Measurements from ENCODE around the gene DRICH1.
A peak's percentile ranks its signal among the peaks of the same experiment; 100 is the strongest.
"Not testable (repeated sequence)": the region's sequence is repeated elsewhere in the genome, so short reads cannot be mapped to it uniquely, and the experiment has no call there.

The DRICH1 gene

GRCh38 chr22:23597576-23598268 lies 34.4 kb downstream of the DRICH1 start:
- DNase-seq: not testable (repeated sequence)

- DNase-seq: not testable (repeated sequence)
Observed at GRCh38 chr22:23595904-23596303, 36.2 kb downstream of the DRICH1 start.

- no peak for DNase-seq
Observed at GRCh38 chr22:23591846-23592245, 40.3 kb downstream of the DRICH1 start.

- DNase-seq: peak; percentile 13 to 57
Observed at GRCh38 chr22:23591201-23591791, 40.8 kb downstream of the DRICH1 start.

GRCh38 chr22:23583836-23584235 lies 48.3 kb downstream of the DRICH1 start:
- DNase-seq: no peak

GRCh38 chr22:23583153-23583552 lies 49.0 kb downstream of the DRICH1 start:
- DNase-seq: no peak

GRCh38 chr22:23581260-23581650 lies 50.9 kb downstream of the DRICH1 start:
- no peak for DNase-seq

- DNase-seq: no peak
Observed at GRCh38 chr22:23580576-23581259, 51.4 kb downstream of the DRICH1 start.

- no peak for DNase-seq
Observed at GRCh38 chr22:23579870-23580575, 52.1 kb downstream of the DRICH1 start, which contains the start of gene IGLL1. Gene IGLL1 (minus strand): TSS chr22:23580290. CDS start chr22:23580190, 100 bp downstream.

- DNase-seq: no peak
Observed at GRCh38 chr22:23579280-23579679, 52.8 kb downstream of the DRICH1 start.

- DNase-seq: no peak
Observed at GRCh38 chr22:23578306-23578705, 53.8 kb downstream of the DRICH1 start.

- DNase-seq: no peak
Observed at GRCh38 chr22:23576681-23577080, 55.4 kb downstream of the DRICH1 start.

GRCh38 chr22:23575601-23576000 lies 56.5 kb downstream of the DRICH1 start:
- no peak for DNase-seq

- no peak for DNase-seq
Observed at GRCh38 chr22:23574877-23575276, 57.2 kb downstream of the DRICH1 start.

GRCh38 chr22:23574371-23574811 lies 57.7 kb downstream of the DRICH1 start:
- DNase-seq: no peak

GRCh38 chr22:23573701-23574235 lies 58.4 kb downstream of the DRICH1 start:
- DNase-seq: not testable (repeated sequence)

- DNase-seq: not testable (repeated sequence)
Observed at GRCh38 chr22:23573106-23573505, 59.0 kb downstream of the DRICH1 start.

GRCh38 chr22:23571486-23571885 lies 60.6 kb downstream of the DRICH1 start:
- DNase-seq: no peak

- DNase-seq: no peak
Observed at GRCh38 chr22:23570681-23571080, 61.4 kb downstream of the DRICH1 start.

GRCh38 chr22:23569716-23570115 lies 62.4 kb downstream of the DRICH1 start:
- no peak for DNase-seq

GRCh38 chr22:23569291-23569690 lies 62.8 kb downstream of the DRICH1 start:
- no peak for DNase-seq

GRCh38 chr22:23566705-23567475 lies 65.2 kb downstream of the DRICH1 start:
- no peak for DNase-seq

Measured in bone marrow (tissue), 2 donors.